Measurements from ENCODE around the gene EPYC. TPM values are rescaled to one million over a fixed set of nuclear protein-coding genes. Genes with fewer than 3 reads are reported as not detected.

EPYC gene
- total and polyA plus RNA-seq, 4 experiments from 2014 or later: not detected

DNA sequence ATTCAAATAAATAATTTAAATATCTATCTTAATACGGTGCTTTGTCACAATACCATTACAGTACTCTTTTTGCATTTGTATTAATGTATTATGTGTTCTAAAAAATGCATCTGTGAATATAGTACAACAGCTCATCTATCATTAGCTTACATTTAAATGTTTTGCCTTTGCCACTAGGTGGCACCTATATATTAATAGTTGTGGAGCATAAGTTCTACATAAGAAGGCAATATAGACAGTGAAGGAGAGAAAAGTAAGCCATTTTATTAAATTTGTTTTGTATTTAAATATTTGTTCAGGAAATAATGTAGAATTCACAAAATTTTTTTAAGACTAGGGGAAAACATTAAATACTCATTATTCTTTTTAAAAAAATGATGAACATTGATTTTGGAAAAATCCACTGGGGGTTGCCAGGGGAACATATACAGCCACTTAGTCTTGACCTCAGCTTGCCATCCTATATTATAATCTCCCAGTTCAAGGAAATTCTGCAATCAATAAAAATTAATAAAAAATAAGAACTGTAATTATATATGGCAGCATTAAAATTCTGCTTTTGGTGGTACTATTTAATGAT is 59.6 kb downstream of the EPYC start:
- H3K36me3 Mint-ChIP-seq: no peaks in the 10 kb centered on the region
- ChIA-PET CTCF (ENCODE audit: partially characterized antibody) (interaction anchor here (0.6 to 2.0 kb wide), 5 partner anchors 8 to 953 kb away, joined by 3 to 7 read pairs (median 4); no protein-coding TSS in a partner anchor), POLR2A (ENCODE audit: partially characterized antibody) (no interaction called here)
- H3K4me3 Mint-ChIP-seq: no peak overlapping the region
- peaks cover 0 to 2% of the 10 kb centered on the region in 2 donors for H3K27me3 Mint-ChIP-seq
- intact Hi-C loops (cut with micrococcal nuclease): loop anchor here (1.0 to 10.0 kb wide), 2 partner anchors 410 to 1710 kb away; no protein-coding TSS in a partner anchor
- no peaks in the 10 kb centered on the region for H3K4me1 Mint-ChIP-seq
- DNase-seq: peak in 2 of 5 donors; percentile 6 to 9
- Histone ChIP-seq H3K4me3 (ENCODE audit: low read length in 2 of 2) (no peak overlapping the region), H3K27ac (ENCODE audit: low read depth, low read length) (no peak overlapping the region), H3K27me3 (ENCODE audit: insufficient read depth, low read length) (no peaks in the 10 kb centered on the region), H3K36me3 (ENCODE audit: insufficient read depth, low read length) (no peaks in the 10 kb centered on the region), H3K4me1 (ENCODE audit: insufficient read depth, low read length) (no peaks in the 10 kb centered on the region), H3K9me3 (ENCODE audit: control insufficient read depth in 1 of 2, low read length in 2 of 2) (no peaks in the 10 kb centered on the region)
- no peaks in the 10 kb centered on the region for H3K9me3 Mint-ChIP-seq
- H3K27ac Mint-ChIP-seq: no peak overlapping the region

DNA sequence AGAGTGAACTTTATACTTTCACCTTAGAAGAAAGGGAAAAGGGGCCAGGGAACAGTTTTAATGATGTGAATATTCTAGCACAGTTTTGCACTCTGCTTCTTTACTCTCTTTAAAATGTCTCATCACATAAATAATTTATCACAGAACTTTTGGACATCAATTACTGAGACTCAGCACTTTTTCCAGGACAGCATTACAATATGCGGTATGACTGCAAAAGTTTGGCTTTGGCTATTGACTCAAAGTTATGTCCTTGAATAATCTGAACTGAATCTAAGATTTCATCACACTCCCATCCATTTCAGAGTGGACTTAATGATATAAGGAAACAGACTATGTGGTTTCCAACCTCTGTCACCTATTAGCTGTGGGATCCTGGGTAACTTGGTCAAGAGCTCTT is 61.5 kb downstream of the EPYC start:
- intact Hi-C loops (cut with micrococcal nuclease): loop anchor here (5.0 to 10.0 kb wide), 2 partner anchors 1712 to 1926 kb away; no protein-coding TSS in a partner anchor
- H3K4me1 Mint-ChIP-seq: no peaks in the 10 kb centered on the region
- ChIA-PET CTCF (ENCODE audit: partially characterized antibody) (interaction anchor here (0.6 to 1.5 kb wide), 5 partner anchors 9 to 1412 kb away, joined by 3 to 4 read pairs (median 3); no protein-coding TSS in a partner anchor), POLR2A (ENCODE audit: partially characterized antibody) (no interaction called here)
- no peaks in the 10 kb centered on the region for H3K9me3 Mint-ChIP-seq
- Histone ChIP-seq H3K27ac (ENCODE audit: low read depth, low read length) (no peak overlapping the region), H3K4me3 (ENCODE audit: low read length in 2 of 2) (no peak overlapping the region), H3K4me1 (ENCODE audit: insufficient read depth, low read length) (no peaks in the 10 kb centered on the region), H3K27me3 (ENCODE audit: insufficient read depth, low read length) (no peaks in the 10 kb centered on the region), H3K9me3 (ENCODE audit: control insufficient read depth in 1 of 2, low read length in 2 of 2) (no peaks in the 10 kb centered on the region), H3K36me3 (ENCODE audit: insufficient read depth, low read length) (no peaks in the 10 kb centered on the region)
- H3K4me3 Mint-ChIP-seq: no peak overlapping the region
- no peak for DNase-seq
- H3K27me3 Mint-ChIP-seq: peaks cover 2% of the 10 kb centered on the region in 2 donors
- no peak overlapping the region for H3K27ac Mint-ChIP-seq
- no peaks in the 10 kb centered on the region for H3K36me3 Mint-ChIP-seq

- H3K36me3 ChIP-seq (ENCODE audit: insufficient read depth, low read length): no peaks in the 10 kb centered on the region
- Mint-ChIP-seq H3K36me3 (no peaks in the 10 kb centered on the region), H3K4me1 (no peaks in the 10 kb centered on the region), H3K4me3 (no peak overlapping the region), H3K9me3 (no peaks in the 10 kb centered on the region), H3K27me3 (peaks cover 4 to 5% of the 10 kb centered on the region in 2 donors), H3K27ac (no peak overlapping the region)
- no peaks in the 10 kb centered on the region for H3K9me3 ChIP-seq (ENCODE audit: control insufficient read depth in 1 of 2, low read length in 2 of 2)
- H3K4me1 ChIP-seq (ENCODE audit: insufficient read depth, low read length): no peaks in the 10 kb centered on the region
- peak in 2 of 5 donors; percentile 9 for DNase-seq
- ChIA-PET CTCF (ENCODE audit: partially characterized antibody) (interaction anchor here (0.6 to 1.3 kb wide), 6 partner anchors 11 to 1398 kb away, joined by 3 to 4 read pairs (median 4); no protein-coding TSS in a partner anchor), POLR2A (ENCODE audit: partially characterized antibody) (no interaction called here)
- intact Hi-C loops (cut with micrococcal nuclease): loop anchor here (5.0 to 10.0 kb wide), 2 partner anchors 1714 to 1924 kb away; no protein-coding TSS in a partner anchor
- H3K4me3 ChIP-seq (ENCODE audit: low read length in 2 of 2): no peak overlapping the region
- no peaks in the 10 kb centered on the region for H3K27me3 ChIP-seq (ENCODE audit: insufficient read depth, low read length)
- H3K27ac ChIP-seq (ENCODE audit: low read depth, low read length): no peak overlapping the region
Measured at GRCh38 chr12:90940872-90941499, 63.8 kb downstream of the EPYC start.

- no peak overlapping the region for H3K4me3 ChIP-seq (ENCODE audit: low read length in 2 of 2)
- Mint-ChIP-seq H3K9me3 (no peaks in the 10 kb centered on the region), H3K27me3 (peaks cover 4 to 10% of the 10 kb centered on the region in 2 donors), H3K36me3 (no peaks in the 10 kb centered on the region), H3K4me1 (no peaks in the 10 kb centered on the region), H3K27ac (no peak overlapping the region), H3K4me3 (no peak overlapping the region)
- intact Hi-C loops (cut with micrococcal nuclease): no loop called here
- H3K4me1 ChIP-seq (ENCODE audit: insufficient read depth, low read length): no peaks in the 10 kb centered on the region
- ChIA-PET POLR2A (ENCODE audit: partially characterized antibody) (no interaction called here), CTCF (ENCODE audit: partially characterized antibody) (no interaction called here)
- no peaks in the 10 kb centered on the region for H3K9me3 ChIP-seq (ENCODE audit: control insufficient read depth in 1 of 2, low read length in 2 of 2)
- no peak overlapping the region for H3K27ac ChIP-seq (ENCODE audit: low read depth, low read length)
- H3K36me3 ChIP-seq (ENCODE audit: insufficient read depth, low read length): no peaks in the 10 kb centered on the region
- no peaks in the 10 kb centered on the region for H3K27me3 ChIP-seq (ENCODE audit: insufficient read depth, low read length)
- no peak for DNase-seq
Measured at GRCh38 chr12:90939382-90939781, 65.4 kb downstream of the EPYC start.

DNA sequence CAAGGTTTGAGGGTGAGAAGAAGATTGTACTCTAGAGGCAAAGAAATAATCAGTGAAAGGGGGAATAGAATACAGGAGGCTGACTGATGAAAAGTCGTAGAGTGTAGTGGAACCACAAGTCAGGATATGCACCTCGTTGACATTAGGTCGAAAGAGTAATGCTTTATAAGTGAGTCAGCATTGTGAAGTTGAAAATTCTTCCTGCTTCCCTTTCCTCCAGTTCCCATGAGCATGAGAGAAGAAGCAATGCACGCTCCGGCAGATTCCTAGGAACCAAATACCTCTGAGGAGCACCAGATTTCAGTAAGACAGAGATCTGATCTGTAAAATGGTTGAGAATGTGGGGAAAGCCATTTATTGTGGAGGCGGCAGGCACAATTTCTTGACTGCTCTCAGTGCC is 66.3 kb downstream of the EPYC start:
- H3K4me3 Mint-ChIP-seq: no peak overlapping the region
- intact Hi-C loops (cut with micrococcal nuclease): no loop called here
- H3K27me3 ChIP-seq (ENCODE audit: insufficient read depth, low read length): no peaks in the 10 kb centered on the region
- POLR2A ChIA-PET (ENCODE audit: partially characterized antibody): no interaction called here
- no peaks in the 10 kb centered on the region for H3K36me3 Mint-ChIP-seq
- H3K9me3 Mint-ChIP-seq: peaks cover 0 to 4% (median 0%) of the 10 kb centered on the region in 8 donors
- no peaks in the 10 kb centered on the region for H3K9me3 ChIP-seq (ENCODE audit: control insufficient read depth in 1 of 2, low read length in 2 of 2)
- H3K27ac Mint-ChIP-seq: no peak overlapping the region
- DNase-seq: no peak
- CTCF ChIA-PET (ENCODE audit: partially characterized antibody): no interaction called here
- no peaks in the 10 kb centered on the region for H3K4me1 ChIP-seq (ENCODE audit: insufficient read depth, low read length)
- H3K27ac ChIP-seq (ENCODE audit: low read depth, low read length): no peak overlapping the region
- H3K4me3 ChIP-seq (ENCODE audit: low read length in 2 of 2): no peak overlapping the region
- peaks cover 4 to 10% of the 10 kb centered on the region in 2 donors for H3K27me3 Mint-ChIP-seq
- H3K4me1 Mint-ChIP-seq: no peaks in the 10 kb centered on the region
- no peaks in the 10 kb centered on the region for H3K36me3 ChIP-seq (ENCODE audit: insufficient read depth, low read length)

GRCh38 chr12:90937651-90938050 is 67.1 kb downstream of the EPYC start:
- intact Hi-C loops (cut with micrococcal nuclease): no loop called here
- no peak overlapping the region for H3K4me3 Mint-ChIP-seq
- POLR2A ChIA-PET (ENCODE audit: partially characterized antibody): no interaction called here
- Histone ChIP-seq H3K27ac (ENCODE audit: low read depth, low read length) (no peak overlapping the region), H3K4me1 (ENCODE audit: insufficient read depth, low read length) (no peaks in the 10 kb centered on the region), H3K36me3 (ENCODE audit: insufficient read depth, low read length) (no peaks in the 10 kb centered on the region), H3K27me3 (ENCODE audit: insufficient read depth, low read length) (no peaks in the 10 kb centered on the region), H3K4me3 (ENCODE audit: low read length in 2 of 2) (no peak overlapping the region), H3K9me3 (ENCODE audit: control insufficient read depth in 1 of 2, low read length in 2 of 2) (no peaks in the 10 kb centered on the region)
- peaks cover 0 to 6% (median 0%) of the 10 kb centered on the region in 8 donors for H3K9me3 Mint-ChIP-seq
- no peak for DNase-seq
- CTCF ChIA-PET (ENCODE audit: partially characterized antibody): interaction anchor here (1.2 kb wide), 1 partner anchor 8 kb away, joined by 4 read pairs; no protein-coding TSS in a partner anchor
- H3K4me1 Mint-ChIP-seq: no peaks in the 10 kb centered on the region
- H3K36me3 Mint-ChIP-seq: no peaks in the 10 kb centered on the region
- peaks cover 4 to 12% of the 10 kb centered on the region in 2 donors for H3K27me3 Mint-ChIP-seq
- H3K27ac Mint-ChIP-seq: no peak overlapping the region

DNA sequence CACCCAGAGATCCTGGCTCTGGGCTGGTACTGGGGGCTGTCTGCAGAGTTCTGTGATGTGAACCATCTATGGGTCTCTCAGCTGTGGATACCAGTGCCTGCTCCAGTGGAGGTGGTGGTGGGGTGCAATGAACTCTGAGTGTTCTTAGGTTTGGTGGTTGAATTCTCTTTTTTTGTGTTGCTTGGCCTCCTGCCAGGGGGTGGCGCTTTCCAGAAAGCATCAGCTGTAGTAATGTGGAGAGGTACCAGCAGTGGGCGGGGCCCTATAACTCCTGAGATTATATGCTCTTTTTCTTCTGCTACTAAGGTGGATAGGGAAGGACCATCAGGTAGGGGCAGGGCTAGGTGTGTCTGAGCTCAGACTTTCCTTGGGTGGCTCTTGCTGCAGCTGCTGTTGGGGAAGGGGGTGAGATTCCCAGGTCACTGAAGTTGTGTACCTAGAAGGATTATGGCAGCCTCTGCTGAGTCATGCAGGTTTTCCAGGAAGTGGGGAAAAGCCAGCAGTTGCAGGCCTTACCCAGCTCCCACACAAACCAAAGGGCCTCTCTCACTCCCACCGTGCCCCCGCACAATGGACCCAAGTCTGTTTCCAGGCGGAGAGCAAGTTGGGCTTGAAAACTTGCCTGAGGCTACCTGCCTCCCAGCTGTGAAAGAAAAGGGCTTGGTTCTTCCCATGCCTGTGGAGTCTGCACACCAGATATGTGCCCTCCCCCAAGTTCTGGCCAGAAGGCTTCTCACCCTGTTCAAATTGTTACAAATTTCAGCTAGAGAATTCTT is 68.4 kb downstream of the EPYC start:
- no peaks in the 10 kb centered on the region for H3K36me3 ChIP-seq (ENCODE audit: insufficient read depth, low read length)
- H3K27ac Mint-ChIP-seq: no peak overlapping the region
- CTCF ChIA-PET (ENCODE audit: partially characterized antibody): interaction anchor here (1.2 kb wide), 1 partner anchor 10 kb away, joined by 4 read pairs; no protein-coding TSS in a partner anchor
- DNase-seq: no peak
- POLR2A ChIA-PET (ENCODE audit: partially characterized antibody): no interaction called here
- H3K4me1 ChIP-seq (ENCODE audit: insufficient read depth, low read length): no peaks in the 10 kb centered on the region
- no peak overlapping the region for H3K4me3 Mint-ChIP-seq
- H3K27me3 ChIP-seq (ENCODE audit: insufficient read depth, low read length): no peaks in the 10 kb centered on the region
- no peaks in the 10 kb centered on the region for H3K36me3 Mint-ChIP-seq
- H3K9me3 Mint-ChIP-seq: peaks cover 0 to 8% (median 0%) of the 10 kb centered on the region in 8 donors
- H3K4me3 ChIP-seq (ENCODE audit: low read length in 2 of 2): no peak overlapping the region
- peaks cover 4 to 12% of the 10 kb centered on the region in 2 donors for H3K27me3 Mint-ChIP-seq
- H3K27ac ChIP-seq (ENCODE audit: low read depth, low read length): no peak overlapping the region
- H3K9me3 ChIP-seq (ENCODE audit: control insufficient read depth in 1 of 2, low read length in 2 of 2): no peaks in the 10 kb centered on the region
- intact Hi-C loops (cut with micrococcal nuclease): no loop called here
- H3K4me1 Mint-ChIP-seq: no peaks in the 10 kb centered on the region

Measured in CD4-positive, alpha-beta memory T cell (primary cell).